HG03460 (cell line): Measurements from ENCODE around the gene ERP29.
"Not testable (repeated sequence)": the region's sequence is repeated elsewhere in the genome, so short reads cannot be mapped to it uniquely, and the experiment has no call there.

Source experiments
- ATAC-seq: cut with Tn5 transposase; IDR thresholded peaks from one replicate; pipeline ENCODE4 v1.9.1; 2021; ENCODE audit not compliant: unreplicated experiment

ERP29 gene

GRCh38 chr12:112012775-112013600 is at the start of gene ERP29, which contains the start of gene TMEM116:
Gene ERP29 (plus strand): TSS chr12:112013426. CDS start chr12:112013466, 40 bp downstream.
Gene TMEM116 (minus strand): TSS chr12:112013165. CDS start chr12:112005270, 7,895 bp downstream.
- ATAC-seq: peak; percentile 70

- no peak for ATAC-seq
Observed at GRCh38 chr12:111964935-111965334, 48.3 kb upstream of the ERP29 start.

GRCh38 chr12:111971800-111972199 is 41.4 kb upstream of the ERP29 start:
- no peak for ATAC-seq

- no peak for ATAC-seq
Observed at GRCh38 chr12:111975161-111975931, 37.9 kb upstream of the ERP29 start.

GRCh38 chr12:111976291-111976690 is 36.9 kb upstream of the ERP29 start:
- no peak for ATAC-seq

- no peak for ATAC-seq
Observed at GRCh38 chr12:111976860-111977259, 36.4 kb upstream of the ERP29 start.

- no peak for ATAC-seq
Observed at GRCh38 chr12:111978545-111978944, 34.7 kb upstream of the ERP29 start.

- ATAC-seq: no peak
Observed at GRCh38 chr12:111980598-111980997, 32.6 kb upstream of the ERP29 start.

GRCh38 chr12:111981987-111982386 is 31.2 kb upstream of the ERP29 start:
- ATAC-seq: no peak

- ATAC-seq: no peak
Observed at GRCh38 chr12:111984820-111985219, 28.4 kb upstream of the ERP29 start.

- ATAC-seq: no peak
Observed at GRCh38 chr12:111991535-111991934, 21.7 kb upstream of the ERP29 start.

- ATAC-seq: no peak
Observed at GRCh38 chr12:111991946-111992345, 21.3 kb upstream of the ERP29 start.

GRCh38 chr12:111992464-111992863 is 20.8 kb upstream of the ERP29 start:
- no peak for ATAC-seq

GRCh38 chr12:111993292-111994150 is 19.7 kb upstream of the ERP29 start:
- peak; percentile 53 for ATAC-seq

GRCh38 chr12:111994211-111995111 is 18.8 kb upstream of the ERP29 start:
- ATAC-seq: not testable (repeated sequence)

GRCh38 chr12:111995782-111996480 is 17.3 kb upstream of the ERP29 start:
- no peak for ATAC-seq

GRCh38 chr12:111997300-111997699 is 15.9 kb upstream of the ERP29 start:
- no peak for ATAC-seq

- no peak for ATAC-seq
Observed at GRCh38 chr12:111998015-111998414, 15.2 kb upstream of the ERP29 start.

GRCh38 chr12:111999129-111999528 is 14.1 kb upstream of the ERP29 start:
- ATAC-seq: not testable (repeated sequence)
